Suprapubic skin (tissue), 4 donors: ENCODE measurements around the gene CNKSR1.

ENCODE experiments used
- CTCF ChIP-seq, 2 donors: fragments of 200-600 bp in 1 of 2; fragments of 450-650 bp in 1 of 2; sonication (generic) in 1 of 2; IDR thresholded peaks; one replicate each; pipeline ENCODE4 v1.5.1; 2016 to 2019; ENCODE audit warnings: antibody characterized with exemption in 2 of 2, mild to moderate bottlenecking in 1 of 2, moderate library complexity in 1 of 2
- EP300 ChIP-seq: sonication (generic); formaldehyde crosslinking; IDR thresholded peaks from one replicate; pipeline ENCODE4 v1.6.1; 2017; ENCODE audit warnings: antibody characterized with exemption
- POLR2A ChIP-seq, 2 donors: fragments of 450-650 bp; IDR thresholded peaks; one replicate each; pipeline ENCODE4 v1.6.1; 2017; ENCODE audit warnings: antibody characterized with exemption in 2 of 2, mild to moderate bottlenecking in 2 of 2, moderate library complexity in 2 of 2
- POLR2AphosphoS5 ChIP-seq, 3 donors: sonication (generic); formaldehyde crosslinking; IDR thresholded peaks; one replicate each; pipeline ENCODE4 v1.6.1; 2017; ENCODE audit warnings: antibody characterized with exemption in 3 of 3

- TF ChIP-seq CTCF (IDR thresholded peaks at IDR 0.05), result no peak
- TF ChIP-seq POLR2A (IDR thresholded peaks at IDR 0.05), result no peak
- no peak for TF ChIP-seq POLR2AphosphoS5 (IDR thresholded peaks at IDR 0.05)
- TF ChIP-seq EP300, result no peak
Measured at GRCh38 chr1:26200413-26200812, 23.1 kb downstream of the CNKSR1 start.
